Natural killer cell treated with Interleukin-12 subunit alpha and Interleukin-12 subunit beta and Interleukin-15 and Interleukin-18, amount 100 ng/mL, for 72 hours (primary cell): ENCODE measurements around the gene BRPF3. TPM values are rescaled to one million over a fixed set of nuclear protein-coding genes. Genes with fewer than 3 reads are reported as not detected.

Experiments
- ATAC-seq, 2 donors: fragments of 150-1000 bp; cut with Tn5 transposase in 1 of 2; sonication (Bioruptor Pico), chemical (Tn5 transposase) in 1 of 2; 2 replicates each; pipeline ENCODE4 v1.10.0; 2021
- DNase-seq: peaks from one replicate; pipeline ENCODE4 v3.0.0; 2022; ENCODE audit warnings: low spot score
- H3K27ac Mint-ChIP-seq, 2 donors: 1 replicate in 1 of 2; 2 replicates in 1 of 2; pipeline ENCODE4 v1.8.0; 2022; ENCODE audit warnings: mixed read lengths in 2 of 2, mild to moderate bottlenecking in 1 of 2, moderate library complexity in 1 of 2
- H3K27me3 Mint-ChIP-seq, 2 donors: 1 replicate in 1 of 2; 2 replicates in 1 of 2; pipeline ENCODE4 v1.8.0; 2022; ENCODE audit warnings: mixed read lengths in 2 of 2
- H3K36me3 Mint-ChIP-seq: one replicate; pipeline ENCODE4 v1.8.0; 2022; ENCODE audit warnings: mixed read lengths
- H3K4me1 Mint-ChIP-seq, 2 donors: 1 replicate in 1 of 2; 2 replicates in 1 of 2; pipeline ENCODE4 v1.8.0; 2022; ENCODE audit warnings: low read depth in 2 of 2, mixed read lengths in 2 of 2, mild to moderate bottlenecking in 1 of 2
- H3K4me3 Mint-ChIP-seq: one replicate; pipeline ENCODE4 v1.8.0; 2022; ENCODE audit warnings: mixed read lengths
- H3K9me3 Mint-ChIP-seq: 2 replicates; pipeline ENCODE4 v1.8.0; 2022; ENCODE audit warnings: mixed read lengths
- total RNA-seq, 2 donors: library from RNA; stranded (reverse); gene quantifications; one replicate each; pipeline ENCODE4 v1.2.3, GENCODE V29; 2022

Gene BRPF3
- total RNA-seq, 2 donors from 2014 or later: 37.2 to 43.6 TPM

DNA sequence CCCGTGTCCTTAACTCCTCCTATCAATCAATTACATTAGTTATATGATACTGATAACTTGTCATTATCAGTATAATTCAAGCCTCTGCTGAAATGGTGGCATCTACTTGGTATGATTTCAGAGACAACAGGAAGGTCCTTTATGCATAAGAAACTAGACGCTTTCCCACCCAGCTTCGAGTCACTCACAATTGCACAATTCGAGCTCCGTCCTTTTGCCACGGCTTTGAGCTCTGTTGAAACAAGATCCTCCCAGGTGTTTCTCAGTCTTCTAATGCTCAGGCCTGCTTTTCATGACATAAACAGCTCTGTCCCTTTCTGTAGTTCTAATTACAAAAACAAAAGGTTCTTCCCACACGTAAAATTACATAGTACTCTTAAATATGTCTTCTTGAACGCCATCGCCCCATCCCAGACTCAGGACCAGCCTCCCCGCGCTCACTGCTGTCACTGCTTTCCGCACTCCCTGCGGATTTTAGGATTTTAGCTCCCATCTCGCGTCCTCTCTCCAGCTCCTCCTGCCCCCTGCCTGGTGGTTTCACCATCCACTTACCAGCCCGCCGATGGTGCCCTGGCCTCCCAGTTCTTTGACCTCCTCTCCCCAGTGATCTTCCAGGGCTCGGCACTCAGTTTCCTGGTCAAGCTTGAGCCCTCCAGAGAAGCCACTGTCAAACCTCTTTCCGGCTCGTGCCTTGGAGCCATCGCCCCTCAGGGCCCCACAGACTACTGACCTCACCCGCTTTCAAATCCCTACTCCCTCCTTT lies 50.1 kb downstream of the BRPF3 start:
- Mint-ChIP-seq H3K4me3 (no peak overlapping the region), H3K9me3 (no peaks in the 10 kb centered on the region), H3K27me3 (peaks cover 5% of the 10 kb centered on the region in 2 donors), H3K27ac (no peak overlapping the region), H3K36me3 (no peaks in the 10 kb centered on the region), H3K4me1 (peaks cover 4 to 9% of the 10 kb centered on the region in 2 donors)
- ATAC-seq: no peak
- no peak for DNase-seq

DNA sequence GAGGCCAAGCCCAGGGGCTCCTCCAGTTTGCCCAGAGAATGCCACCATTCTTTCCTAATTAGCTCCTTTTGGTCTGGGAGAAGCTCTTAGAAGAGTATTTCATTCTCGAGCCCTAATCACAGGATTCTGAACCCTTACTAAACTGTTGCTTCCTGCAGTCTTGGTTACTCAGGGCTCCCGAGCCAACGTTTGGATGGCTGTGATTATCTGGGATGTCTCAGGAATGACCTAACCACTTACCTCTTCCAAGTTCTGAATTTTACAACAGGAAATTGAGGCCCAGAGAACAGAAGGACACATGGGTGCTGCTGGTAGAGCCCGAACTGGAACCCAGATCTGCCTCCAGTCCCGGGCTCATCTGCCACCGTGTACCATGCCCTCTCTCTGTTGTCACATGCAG lies 51.1 kb downstream of the BRPF3 start:
- Mint-ChIP-seq H3K9me3 (no peaks in the 10 kb centered on the region), H3K36me3 (no peaks in the 10 kb centered on the region), H3K4me1 (peaks cover 0 to 4% of the 10 kb centered on the region in 2 donors), H3K4me3 (no peak overlapping the region), H3K27ac (no peak overlapping the region), H3K27me3 (peaks cover 5% of the 10 kb centered on the region in 2 donors)
- ATAC-seq: no peak
- DNase-seq: no peak

DNA sequence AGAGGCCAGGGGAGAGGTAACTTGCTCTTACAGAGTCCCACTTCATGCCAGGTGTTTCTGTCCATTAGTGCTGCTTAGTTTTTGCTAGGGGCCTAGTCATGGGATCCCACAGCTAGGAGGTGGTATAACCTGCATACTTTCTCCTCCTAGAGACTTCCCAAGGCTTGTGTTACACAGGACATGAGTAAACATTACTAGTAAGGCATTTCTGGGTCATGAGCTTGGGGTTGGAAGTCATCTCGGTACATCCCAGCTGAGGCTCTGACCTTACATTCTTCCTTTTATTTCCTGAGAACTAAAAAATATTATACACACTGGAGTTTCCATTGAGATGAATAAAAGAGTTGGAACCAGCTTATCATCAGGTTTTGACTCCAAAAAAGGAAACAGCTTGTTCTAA lies 52.4 kb downstream of the BRPF3 start:
- Mint-ChIP-seq H3K36me3 (no peaks in the 10 kb centered on the region), H3K4me1 (peaks cover 0 to 4% of the 10 kb centered on the region in 2 donors), H3K9me3 (no peaks in the 10 kb centered on the region), H3K27ac (no peak overlapping the region), H3K27me3 (no peaks in the 10 kb centered on the region), H3K4me3 (no peak overlapping the region)
- no peak for DNase-seq
- no peak for ATAC-seq

DNA sequence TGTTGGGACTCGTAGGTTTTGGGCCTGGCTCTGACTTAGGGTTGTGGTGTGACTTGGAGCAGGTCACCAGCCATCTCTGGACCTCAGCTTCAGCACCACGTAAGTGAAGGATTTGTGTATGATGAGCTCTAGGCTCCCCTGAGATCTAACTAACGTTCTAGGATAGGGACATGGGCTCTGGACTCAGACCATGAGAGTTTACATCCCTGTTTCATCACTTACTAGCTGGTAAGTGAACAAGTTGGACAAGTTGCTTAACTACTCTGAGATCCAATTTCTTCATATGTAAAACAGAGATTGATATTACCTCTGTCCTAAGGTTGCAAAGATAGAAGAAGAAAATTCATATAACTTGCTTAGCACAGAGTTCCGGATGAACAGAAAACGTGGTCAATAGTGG lies 53.0 kb downstream of the BRPF3 start:
- Mint-ChIP-seq H3K36me3 (no peaks in the 10 kb centered on the region), H3K9me3 (no peaks in the 10 kb centered on the region), H3K27ac (no peak overlapping the region), H3K4me3 (no peak overlapping the region), H3K27me3 (no peaks in the 10 kb centered on the region), H3K4me1 (peaks cover 0 to 4% of the 10 kb centered on the region in 2 donors)
- DNase-seq (no peak), ATAC-seq (no peak)

DNA sequence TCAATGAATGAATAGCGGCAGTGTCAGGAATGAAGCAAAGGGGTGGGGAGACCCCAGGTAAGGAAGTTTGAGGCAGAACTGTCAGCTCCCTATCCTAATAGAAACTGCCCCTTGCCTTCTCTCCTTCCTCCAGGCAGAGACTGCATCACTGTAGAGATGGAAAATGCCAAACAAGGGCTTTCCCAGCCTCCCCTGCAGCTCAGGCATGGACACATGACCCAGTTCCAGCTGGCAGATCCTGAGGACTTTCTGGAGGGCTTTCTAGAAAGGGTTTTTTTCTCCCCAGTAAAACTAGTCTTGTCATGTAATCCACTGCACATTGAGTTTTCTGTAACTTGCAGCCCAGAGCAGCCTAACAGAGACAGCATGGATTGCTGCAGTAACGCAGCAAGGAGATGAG lies 55.5 kb downstream of the BRPF3 start:
- Mint-ChIP-seq H3K27ac (no peak overlapping the region), H3K9me3 (no peaks in the 10 kb centered on the region), H3K4me1 (peaks cover 0 to 2% of the 10 kb centered on the region in 2 donors), H3K4me3 (no peak overlapping the region), H3K36me3 (no peaks in the 10 kb centered on the region), H3K27me3 (no peaks in the 10 kb centered on the region)
- ATAC-seq (no peak), DNase-seq (no peak)

DNA sequence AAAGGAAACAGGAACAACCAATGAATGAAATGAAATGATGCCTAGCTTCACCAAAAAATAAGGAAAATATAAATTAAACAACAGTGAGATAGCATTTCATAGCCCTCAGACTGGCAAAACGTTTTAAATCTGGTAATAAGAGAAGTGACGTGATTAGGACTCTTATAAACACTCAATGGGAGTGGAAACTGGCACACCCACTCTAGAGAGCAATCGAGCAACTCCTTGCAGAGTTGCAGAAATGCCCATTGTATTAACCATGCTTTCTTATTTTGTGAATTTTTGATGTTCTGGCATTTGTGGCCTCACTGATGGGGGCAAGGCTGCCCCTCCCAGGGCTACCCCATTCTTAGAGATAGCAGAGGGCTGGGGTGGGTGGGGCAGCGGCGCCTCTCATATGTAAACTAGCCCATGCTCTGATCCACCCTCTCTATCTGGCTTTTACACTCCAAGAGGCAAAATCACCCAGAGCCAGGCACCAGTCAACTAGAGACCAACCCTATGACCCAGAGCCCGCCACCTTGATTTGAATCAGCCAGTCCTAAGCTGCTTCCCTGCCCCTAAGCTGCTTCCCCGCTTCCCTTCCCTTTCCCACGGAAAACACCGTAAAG lies 67.0 kb downstream of the BRPF3 start:
- H3K4me3 Mint-ChIP-seq: no peak overlapping the region
- H3K36me3 Mint-ChIP-seq: no peaks in the 10 kb centered on the region
- no peak overlapping the region for H3K27ac Mint-ChIP-seq
- DNase-seq (no peak), ATAC-seq (no peak)
- H3K27me3 Mint-ChIP-seq: peaks cover 10 to 12% of the 10 kb centered on the region in 2 donors
- no peaks in the 10 kb centered on the region for H3K4me1 Mint-ChIP-seq
- H3K9me3 Mint-ChIP-seq: no peaks in the 10 kb centered on the region

DNA sequence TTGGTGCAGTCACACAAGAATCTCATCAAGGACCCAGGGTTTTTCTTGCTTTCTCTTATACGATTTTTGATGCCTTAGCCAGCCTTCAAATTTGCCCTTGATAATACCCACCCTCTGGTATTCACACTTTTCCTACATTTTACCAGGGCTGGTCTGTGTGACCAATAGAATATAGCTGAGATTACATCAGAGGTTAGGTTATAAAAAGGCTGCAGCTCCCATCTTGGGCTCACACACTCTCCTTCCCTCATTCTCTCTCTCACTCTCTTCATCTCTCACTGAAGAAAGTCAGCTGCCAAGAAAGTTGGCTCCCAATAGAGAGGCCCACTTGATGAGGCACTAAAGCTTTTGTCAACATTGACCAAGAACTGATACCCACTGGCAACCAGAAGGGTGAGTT lies 69.2 kb downstream of the BRPF3 start:
- H3K4me3 Mint-ChIP-seq: no peak overlapping the region
- no peak overlapping the region for H3K27ac Mint-ChIP-seq
- H3K9me3 Mint-ChIP-seq: no peaks in the 10 kb centered on the region
- H3K36me3 Mint-ChIP-seq: no peaks in the 10 kb centered on the region
- H3K27me3 Mint-ChIP-seq: peaks cover 10 to 12% of the 10 kb centered on the region in 2 donors
- ATAC-seq (no peak), DNase-seq (no peak)
- no peaks in the 10 kb centered on the region for H3K4me1 Mint-ChIP-seq

DNA sequence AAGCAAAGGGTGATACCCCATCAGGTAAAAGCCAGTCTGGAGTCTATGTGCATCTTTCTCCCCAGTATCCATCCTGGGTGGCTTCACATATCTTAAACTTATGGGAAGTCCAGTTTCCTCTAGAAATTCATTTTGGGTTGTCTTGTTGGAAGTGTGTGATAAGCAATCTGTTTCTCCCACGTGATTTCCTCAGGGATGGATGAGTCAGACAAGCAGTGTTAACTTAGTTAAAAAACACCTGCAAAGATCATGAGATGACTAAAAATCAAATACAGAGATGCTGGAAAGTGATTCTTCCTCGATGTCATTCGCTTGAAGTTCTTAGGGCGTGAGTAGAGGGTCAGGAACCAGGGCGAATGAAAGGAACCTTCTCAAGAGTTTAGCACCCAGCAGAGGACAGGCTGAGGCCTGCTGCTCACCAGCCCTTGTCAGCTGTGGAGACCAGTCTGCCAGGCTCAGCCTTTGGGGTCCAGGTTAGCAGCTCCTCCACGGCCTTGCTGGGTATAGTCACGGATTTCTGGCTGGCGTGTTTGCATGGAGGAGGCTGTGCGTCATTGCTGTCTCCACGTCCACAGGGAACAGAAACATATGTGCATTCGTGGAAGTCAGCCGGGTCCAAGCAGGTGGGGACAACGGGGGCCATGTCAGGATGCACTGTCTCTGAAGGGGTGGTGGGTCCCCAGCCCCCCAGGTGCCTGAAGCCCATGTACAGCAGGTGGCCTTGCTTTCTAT lies 70.5 kb downstream of the BRPF3 start:
- Mint-ChIP-seq H3K27me3 (peaks cover 11 to 16% of the 10 kb centered on the region in 2 donors), H3K4me3 (no peak overlapping the region), H3K36me3 (no peaks in the 10 kb centered on the region), H3K9me3 (no peaks in the 10 kb centered on the region), H3K27ac (no peak overlapping the region), H3K4me1 (no peaks in the 10 kb centered on the region)
- DNase-seq (no peak), ATAC-seq (no peak)

DNA sequence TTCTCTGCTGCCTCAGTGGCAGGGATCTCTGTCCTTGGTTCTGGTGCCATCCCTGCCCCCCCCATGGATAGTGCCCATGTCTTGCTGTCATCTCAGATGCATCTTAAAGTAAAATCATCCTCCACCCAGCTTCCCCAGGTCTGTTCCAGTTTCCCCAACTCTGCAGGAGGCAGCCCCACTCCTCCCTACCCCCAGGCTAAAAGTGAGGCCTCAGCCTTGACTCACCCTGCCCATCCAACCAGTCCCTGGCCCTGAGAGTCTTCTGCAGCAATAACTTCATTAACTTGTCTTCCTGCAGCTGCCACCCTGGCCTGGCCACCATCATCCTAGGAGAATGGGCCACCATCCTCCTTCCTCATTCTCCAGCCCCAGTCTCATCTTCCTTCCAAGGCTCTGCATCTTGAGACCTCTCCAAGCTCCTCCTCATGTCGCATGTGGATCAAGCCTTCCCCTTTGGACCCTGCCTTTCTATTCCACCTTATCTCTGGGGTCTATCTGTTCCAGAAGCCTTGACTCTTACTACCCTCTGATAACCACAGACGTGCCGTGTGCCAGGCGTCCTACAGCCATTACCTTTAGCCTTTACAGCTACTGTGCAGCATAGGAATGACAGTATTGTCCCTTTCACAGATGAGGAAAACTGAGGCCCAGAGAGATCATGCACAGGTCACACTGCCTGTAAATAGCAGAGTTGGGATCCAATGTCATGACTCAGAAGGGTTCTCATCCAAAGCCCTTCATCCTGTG lies 71.4 kb downstream of the BRPF3 start:
- no peaks in the 10 kb centered on the region for H3K36me3 Mint-ChIP-seq
- no peak for ATAC-seq
- no peaks in the 10 kb centered on the region for H3K4me1 Mint-ChIP-seq
- H3K27me3 Mint-ChIP-seq: peaks cover 9 to 13% of the 10 kb centered on the region in 2 donors
- no peak for DNase-seq
- H3K4me3 Mint-ChIP-seq: no peak overlapping the region
- no peaks in the 10 kb centered on the region for H3K9me3 Mint-ChIP-seq
- no peak overlapping the region for H3K27ac Mint-ChIP-seq

DNA sequence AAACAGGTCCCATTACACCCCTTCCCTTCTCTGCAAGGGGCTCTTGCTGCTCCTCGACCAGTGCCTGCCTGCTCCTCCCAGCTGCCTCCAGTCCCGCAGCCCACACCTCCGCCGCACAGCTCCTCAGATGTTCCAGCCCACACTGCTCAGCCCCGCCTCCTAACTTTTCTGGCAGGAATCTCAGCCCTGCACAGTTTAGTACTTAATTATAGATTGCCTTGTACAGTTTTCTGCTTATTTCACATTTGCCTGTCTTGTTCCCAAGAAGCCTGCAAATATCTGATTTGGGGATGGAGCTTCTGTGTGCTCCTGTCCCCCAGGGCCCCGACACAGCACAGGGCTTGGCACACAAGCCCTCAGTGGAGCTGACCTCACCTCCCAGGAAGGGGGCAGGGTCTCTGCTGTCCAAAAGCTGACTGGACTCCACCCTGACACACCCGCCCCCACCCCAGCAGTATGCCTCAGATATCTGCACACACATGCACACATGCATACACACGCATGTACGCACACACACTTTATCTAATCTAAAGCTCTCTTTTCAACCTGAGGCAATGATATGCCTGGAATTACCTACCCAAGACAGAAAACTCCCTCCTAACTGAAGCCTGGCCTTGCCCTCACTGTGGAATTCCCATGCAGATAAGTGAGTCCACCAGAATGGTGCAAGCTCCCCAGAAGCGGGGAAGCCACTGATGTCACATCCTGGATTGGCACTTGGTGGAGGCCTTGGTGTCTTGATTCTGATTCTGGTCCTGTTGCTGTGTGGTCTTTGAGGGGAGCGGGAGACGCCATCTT lies 72.1 kb downstream of the BRPF3 start:
- Mint-ChIP-seq H3K4me1 (no peaks in the 10 kb centered on the region), H3K27ac (no peak overlapping the region), H3K4me3 (no peak overlapping the region), H3K36me3 (no peaks in the 10 kb centered on the region), H3K27me3 (peaks cover 9 to 13% of the 10 kb centered on the region in 2 donors), H3K9me3 (no peaks in the 10 kb centered on the region)
- ATAC-seq (no peak), DNase-seq (no peak)

DNA sequence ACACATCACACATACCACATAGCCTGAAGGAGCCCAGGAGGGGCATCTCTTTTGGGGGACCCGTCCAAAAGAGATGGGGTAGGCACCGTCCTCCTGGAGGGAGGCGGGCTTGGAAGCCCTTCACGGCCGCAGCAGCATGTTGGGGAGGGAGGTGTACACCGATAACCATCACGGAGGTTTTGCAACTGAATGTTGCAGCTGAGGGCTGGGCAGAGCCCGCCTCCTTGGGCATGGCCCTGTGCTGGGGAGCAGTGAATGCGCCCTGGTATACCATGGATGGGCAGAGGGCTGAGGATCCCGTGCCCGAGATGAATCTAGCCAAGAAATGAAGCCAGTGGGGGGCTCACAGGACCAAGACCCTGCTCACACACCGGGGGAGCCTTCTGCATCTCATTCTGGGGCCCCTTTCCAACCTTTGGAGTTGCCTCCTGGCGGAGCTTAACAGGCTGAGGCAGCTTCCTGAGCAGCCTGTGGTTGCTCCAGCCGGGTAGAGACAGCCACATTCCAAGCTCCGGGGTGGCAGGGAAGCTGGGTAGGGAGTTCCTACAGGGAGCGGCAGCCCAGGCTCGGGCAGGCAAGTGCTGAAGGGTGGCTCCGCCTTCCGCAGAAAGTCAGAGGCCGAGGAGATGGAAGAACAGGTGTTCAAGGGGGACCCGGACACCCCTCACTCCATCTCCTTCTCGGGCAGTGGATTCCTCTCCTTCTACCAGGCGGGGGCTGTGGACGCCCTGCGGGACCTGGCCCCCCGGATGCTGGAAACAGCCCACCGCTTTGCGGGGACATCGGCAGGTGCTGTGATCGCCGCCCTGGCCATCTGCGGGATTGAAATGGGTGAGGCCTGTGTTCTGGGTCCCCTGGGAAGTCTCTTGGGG lies 73.5 kb downstream of the BRPF3 start, which contains the start of gene PNPLA1:
Gene PNPLA1, plus strand, starts transcription at position 227 of the 872 bp plus-strand sequence. Its CDS starts 400 bp downstream, at position 627.
- Mint-ChIP-seq H3K4me3 (no peak within 1 kb of the TSS), H3K27ac (no peak within 1 kb of the TSS), H3K9me3 (no peaks in the 10 kb centered on the region), H3K27me3 (peaks cover 13 to 22% of the 10 kb centered on the region in 2 donors), H3K36me3 (no peaks in the 10 kb centered on the region), H3K4me1 (no peaks in the 10 kb centered on the region)
- DNase-seq (no peak), ATAC-seq (peak in 1 of 2 donors; percentile 66)

DNA sequence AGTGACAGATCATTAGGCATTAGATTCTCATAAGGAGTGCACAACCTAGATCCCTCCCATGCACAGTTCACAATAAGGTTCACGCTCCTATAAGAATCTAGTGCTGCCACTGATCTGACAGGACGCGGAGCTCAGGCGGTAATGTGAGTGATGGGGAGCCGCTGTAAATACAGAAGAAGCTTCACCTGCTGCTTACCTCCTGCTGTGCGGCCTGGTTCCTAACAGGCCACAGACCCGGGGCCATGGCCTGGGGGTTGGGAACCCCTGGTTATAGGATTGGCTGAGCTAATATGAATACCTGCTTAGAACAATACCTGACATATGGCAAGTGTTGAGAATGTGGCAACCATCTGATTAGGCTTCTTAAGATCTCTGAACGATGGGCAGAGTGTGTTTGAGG lies 75.7 kb downstream of the BRPF3 start:
- H3K36me3 Mint-ChIP-seq: no peaks in the 10 kb centered on the region
- DNase-seq (no peak), ATAC-seq (no peak)
- H3K4me3 Mint-ChIP-seq: no peak overlapping the region
- H3K27ac Mint-ChIP-seq: no peak overlapping the region
- H3K9me3 Mint-ChIP-seq: no peaks in the 10 kb centered on the region
- H3K4me1 Mint-ChIP-seq: no peaks in the 10 kb centered on the region
- H3K27me3 Mint-ChIP-seq: peaks cover 16 to 36% of the 10 kb centered on the region in 2 donors
